Uterus (tissue), 2 donors: ENCODE measurements around the gene TSTD2.

Experiments used
- POLR2A ChIP-seq, 2 donors: fragments of 450-650 bp; IDR thresholded peaks; one replicate each; pipeline ENCODE4 v1.6.1; 2016; ENCODE audit warnings: antibody characterized with exemption in 2 of 2, mild to moderate bottlenecking in 1 of 2, moderate library complexity in 1 of 2
- TF ChIP-seq, protein P1 (sequence below), 4 experiments: fragments of 200-600 bp in 2 of 4; fragments of 450-650 bp in 2 of 4; sonication (generic) in 2 of 4; IDR thresholded peaks; one replicate each; pipeline ENCODE4 v1.5.1; 2016 to 2019; ENCODE audit warnings: antibody characterized with exemption in 4 of 4, mild to moderate bottlenecking in 2 of 4, moderate library complexity in 1 of 4

DNA sequence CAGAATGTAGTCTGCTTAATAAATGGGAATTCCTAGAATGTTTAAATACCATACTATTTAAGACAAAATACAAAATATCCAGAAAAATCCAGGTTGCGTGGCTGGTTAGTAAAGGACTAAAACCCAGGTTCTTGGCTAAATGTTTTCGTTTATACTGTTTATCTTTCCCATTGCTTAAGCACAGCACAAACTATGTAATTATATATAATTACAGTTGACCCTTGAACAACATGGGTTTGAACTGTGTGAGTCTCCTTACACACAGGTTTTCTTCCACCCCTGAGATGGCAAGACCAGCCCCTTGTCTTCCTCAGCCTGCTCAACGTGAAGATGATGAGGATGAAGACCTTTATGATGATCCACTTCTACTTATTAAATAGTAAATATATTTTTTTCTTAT is 39.2 kb upstream of the TSTD2 start:
- TF ChIP-seq, protein P1, sequence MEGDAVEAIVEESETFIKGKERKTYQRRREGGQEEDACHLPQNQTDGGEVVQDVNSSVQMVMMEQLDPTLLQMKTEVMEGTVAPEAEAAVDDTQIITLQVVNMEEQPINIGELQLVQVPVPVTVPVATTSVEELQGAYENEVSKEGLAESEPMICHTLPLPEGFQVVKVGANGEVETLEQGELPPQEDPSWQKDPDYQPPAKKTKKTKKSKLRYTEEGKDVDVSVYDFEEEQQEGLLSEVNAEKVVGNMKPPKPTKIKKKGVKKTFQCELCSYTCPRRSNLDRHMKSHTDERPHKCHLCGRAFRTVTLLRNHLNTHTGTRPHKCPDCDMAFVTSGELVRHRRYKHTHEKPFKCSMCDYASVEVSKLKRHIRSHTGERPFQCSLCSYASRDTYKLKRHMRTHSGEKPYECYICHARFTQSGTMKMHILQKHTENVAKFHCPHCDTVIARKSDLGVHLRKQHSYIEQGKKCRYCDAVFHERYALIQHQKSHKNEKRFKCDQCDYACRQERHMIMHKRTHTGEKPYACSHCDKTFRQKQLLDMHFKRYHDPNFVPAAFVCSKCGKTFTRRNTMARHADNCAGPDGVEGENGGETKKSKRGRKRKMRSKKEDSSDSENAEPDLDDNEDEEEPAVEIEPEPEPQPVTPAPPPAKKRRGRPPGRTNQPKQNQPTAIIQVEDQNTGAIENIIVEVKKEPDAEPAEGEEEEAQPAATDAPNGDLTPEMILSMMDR (IDR thresholded peaks at IDR 0.05) = no peak
- no peak for TF ChIP-seq POLR2A (IDR thresholded peaks at IDR 0.05)
